SK-N-SH (cell line): ENCODE results near the gene PTCSC3. TPM values are rescaled to one million over a fixed set of nuclear protein-coding genes. Genes with fewer than 3 reads are reported as not detected.

Experiments
- CTCF ChIA-PET: fragments of 300-600, 350-600 bp; formaldehyde crosslinking; extraction: SDS; loops from one replicate; lab custom pipeline; 2021; lab: Yijun Ruan, JAX
- POLR2A ChIA-PET: fragments of 350-600 bp; sonication (Branson Sonifier 250); formaldehyde crosslinking; extraction: SDS; loops from one replicate; lab custom pipeline; 2020; ENCODE audit warnings: antibody characterized with exemption, inconsistent platforms; lab: Yijun Ruan, JAX
- DNase-seq: peaks from one replicate; pipeline ENCODE4 v3.0.0; 2012
- H2AFZ ChIP-seq: fragments of 200-600 bp; sonication (generic); 2 replicates; pipeline ENCODE4 v1.8.1; 2016; ENCODE audit warnings: antibody characterized with exemption, mild to moderate bottlenecking, low read depth
- H3F3A ChIP-seq: fragments of 200-600 bp; sonication (generic); replicated peaks from 2 replicates; pipeline ENCODE3; 2016; ENCODE audit warnings: antibody characterized with exemption, mild to moderate bottlenecking; ENCODE audit not compliant: insufficient read depth
- H3K27ac ChIP-seq, 2 experiments: fragments of 200-500 bp in 1 of 2; fragments of 200-600 bp in 1 of 2; sonication (Bioruptor generic) in 1 of 2; sonication (generic), shearing (Covaris generic) in 1 of 2; 2 replicates each; pipeline versions ENCODE4 v1.5.1 to v1.6.1; 2014 to 2016; ENCODE audit warnings: low read depth in 2 of 2, inconsistent platforms in 1 of 2, low read length in 1 of 2, mild to moderate bottlenecking in 1 of 2, mixed read lengths in 1 of 2
- H3K27me3 ChIP-seq: fragments of 200-600 bp; sonication (generic), shearing (Covaris generic); 2 replicates; pipeline ENCODE4 v1.6.1; 2016; ENCODE audit warnings: mixed run types; ENCODE audit not compliant: insufficient read depth
- H3K36me3 ChIP-seq, 2 experiments: fragments of 200-500 bp in 1 of 2; fragments of 200-600 bp in 1 of 2; sonication (Bioruptor generic) in 1 of 2; sonication (generic) in 1 of 2; replicated peaks in 1 of 2; 2 replicates each; pipeline versions ENCODE3 to v1.5.1; 2014 to 2016; ENCODE audit warnings: low read length in 1 of 2, mild to moderate bottlenecking in 1 of 2; ENCODE audit not compliant: insufficient read depth in 2 of 2, control insufficient read depth in 1 of 2
- H3K4me1 ChIP-seq, 2 experiments: fragments of 200-500 bp in 1 of 2; fragments of 200-600 bp in 1 of 2; sonication (Bioruptor generic) in 1 of 2; sonication (generic), shearing (Covaris generic) in 1 of 2; 2 replicates each; pipeline versions ENCODE4 v1.5.1 to v1.6.1; 2014 to 2016; ENCODE audit warnings: low read depth in 1 of 2, low read length in 1 of 2, mixed run types in 1 of 2; ENCODE audit not compliant: insufficient read depth in 2 of 2, control insufficient read depth in 1 of 2
- H3K4me2 ChIP-seq: fragments of 200-600 bp; sonication (generic), shearing (Covaris generic); 2 replicates; pipeline ENCODE4 v1.6.1; 2017; ENCODE audit warnings: mixed run types
- H3K4me3 ChIP-seq, 2 experiments: fragments of 200-500 bp in 1 of 2; fragments of 200-600 bp in 1 of 2; sonication (Bioruptor generic) in 1 of 2; sonication (generic), shearing (Covaris generic) in 1 of 2; 2 replicates each; pipeline versions ENCODE4 v1.5.1 to v1.8.1; 2014 to 2016; ENCODE audit warnings: low read depth in 2 of 2, inconsistent platforms in 1 of 2, low read length in 1 of 2, mild to moderate bottlenecking in 1 of 2, mixed read lengths in 1 of 2, moderate library complexity in 1 of 2
- H3K79me2 ChIP-seq: fragments of 200-600 bp; sonication (generic); 2 replicates; pipeline ENCODE4 v1.8.1; 2017; ENCODE audit warnings: mild to moderate bottlenecking; ENCODE audit not compliant: insufficient read depth
- H3K9ac ChIP-seq: fragments of 200-600 bp; sonication (generic); 2 replicates; pipeline ENCODE4 v1.6.1; 2017; ENCODE audit warnings: mixed run types
- H3K9me2 ChIP-seq: fragments of 200-600 bp; sonication (generic); 2 replicates; pipeline ENCODE4 v1.6.1; 2017; ENCODE audit warnings: mixed run types
- H3K9me3 ChIP-seq: fragments of 200-600 bp; sonication (generic); 2 replicates; pipeline ENCODE4 v1.6.1; 2017; ENCODE audit warnings: mixed run types, mild to moderate bottlenecking, moderate library complexity
- H4K20me1 ChIP-seq: fragments of 200-600 bp; sonication (generic); 2 replicates; pipeline ENCODE4 v1.6.1; 2017; ENCODE audit warnings: mild to moderate bottlenecking, mixed run types; ENCODE audit not compliant: insufficient read depth
- CHD2 ChIP-seq: fragments of 150-350 bp; IDR thresholded peaks from 2 replicates; pipeline ENCODE4 v1.6.1; 2018; ENCODE audit warnings: low read length; ENCODE audit not compliant: partially characterized antibody
- ELF1 ChIP-seq: IDR thresholded peaks from 2 replicates; pipeline ENCODE4 v1.4.0; 2012
- EP300 ChIP-seq, 2 experiments: IDR thresholded peaks; 2 replicates each; pipeline versions ENCODE4 v1.4.0 to v1.6.1; 2012; ENCODE audit warnings: borderline replicate concordance in 1 of 2, low read depth in 1 of 2, low read length in 1 of 2
- FOSL2 ChIP-seq: IDR thresholded peaks from 2 replicates; pipeline ENCODE4 v1.4.0; 2012; ENCODE audit warnings: low read depth, mild to moderate bottlenecking, moderate library complexity, borderline replicate concordance
- FOXM1 ChIP-seq: IDR thresholded peaks from 2 replicates; pipeline ENCODE4 v1.4.0; 2012; ENCODE audit warnings: low read depth, mild to moderate bottlenecking
- GATA2 ChIP-seq: sonication (generic); formaldehyde crosslinking; IDR thresholded peaks from 2 replicates; pipeline ENCODE4 v1.5.0; 2020; ENCODE audit warnings: mild to moderate bottlenecking, missing genetic modification reagents
- MEF2A ChIP-seq: IDR thresholded peaks from 2 replicates; pipeline ENCODE4 v1.4.0; 2012; ENCODE audit warnings: low read depth, borderline replicate concordance
- NFIC ChIP-seq: IDR thresholded peaks from 2 replicates; pipeline ENCODE4 v1.4.0; 2012; ENCODE audit warnings: borderline replicate concordance
- NRF1 ChIP-seq: IDR thresholded peaks from 2 replicates; pipeline ENCODE4 v1.6.1; 2012; ENCODE audit warnings: low read depth, mild to moderate bottlenecking, low read length
- RCOR1 ChIP-seq: fragments of 150-350 bp; IDR thresholded peaks from 2 replicates; pipeline ENCODE4 v1.6.1; 2017; ENCODE audit warnings: antibody characterized with exemption, low read length
- RXRA ChIP-seq: IDR thresholded peaks from 2 replicates; pipeline ENCODE4 v1.4.0; 2012; ENCODE audit warnings: low read depth, mild to moderate bottlenecking, borderline replicate concordance
- SIN3A ChIP-seq: IDR thresholded peaks from 2 replicates; pipeline ENCODE4 v1.6.1; 2012; ENCODE audit warnings: low read depth, mild to moderate bottlenecking, low read length, moderate library complexity, borderline replicate concordance
- TCF12 ChIP-seq: IDR thresholded peaks from 2 replicates; pipeline ENCODE4 v1.4.0; 2012
- TEAD4 ChIP-seq: IDR thresholded peaks from 2 replicates; pipeline ENCODE4 v1.4.0; 2012; ENCODE audit warnings: mild to moderate bottlenecking, borderline replicate concordance; ENCODE audit not compliant: insufficient read depth
- WGBS: methylation state at CpG from one replicate; pipeline ENCODE4 v1.1.6; 2017; ENCODE audit warnings: low lambda C conversion rate; 5-methylcytosine and 5-hydroxymethylcytosine counted together
- polyA plus RNA-seq, 3 experiments: library from polyadenylated mRNA; depleted of rRNA; stranded (reverse); fragments of >200 nt; gene quantifications; 2 replicates each; pipeline ENCODE4 v1.2.3, GENCODE V29; 2012
- TF ChIP-seq, protein P1 (sequence below): IDR thresholded peaks from 2 replicates; pipeline ENCODE4 v1.4.0; 2012; ENCODE audit warnings: low read depth

The PTCSC3 gene
- polyA plus RNA-seq, 1 of the 3 experiments (the other 2 are of a cell fraction): not detected

GRCh38 chr14:36223558-36223957, 47.0 kb upstream of the PTCSC3 start:
- Histone ChIP-seq H4K20me1 (no peaks in the 10 kb centered on the region), H3K4me1 (no peaks in the 10 kb centered on the region), H3K9me2 (no peaks in the 10 kb centered on the region), H3K36me3 (no peaks in the 10 kb centered on the region), H3K9me3 (no peaks in the 10 kb centered on the region), H3K79me2 (no peaks in the 10 kb centered on the region), H3K4me2 (no peak overlapping the region), H3F3A (no peaks in the 10 kb centered on the region), H2AFZ (no peak overlapping the region), H3K9ac (no peak overlapping the region), H3K27ac (no peak overlapping the region), H3K4me3 (no peak overlapping the region), H3K27me3 (peaks cover 20% of the 10 kb centered on the region)
- CTCF ChIA-PET: interaction anchor here (0.6 kb wide), 1 partner anchor 149 kb away, joined by 3 read pairs; no protein-coding TSS in a partner anchor
- TF ChIP-seq NRF1 (no peak), TCF12 (no peak), FOXM1 (no peak), FOSL2 (no peak), ELF1 (no peak), SIN3A (no peak), GATA2 (CRISPR knock-in tag) (no peak), CHD2 (no peak), EP300 (IDR thresholded peaks at IDR 0.05; ENCODE audit: borderline replicate concordance in 1 of 2, low read depth in 1 of 2, low read length in 1 of 2) (no peak)
- POLR2A ChIA-PET: no interaction called here
- 14% methylated on average over 3 of the region's 3 CpGs for WGBS
- no peak for DNase-seq

DNA sequence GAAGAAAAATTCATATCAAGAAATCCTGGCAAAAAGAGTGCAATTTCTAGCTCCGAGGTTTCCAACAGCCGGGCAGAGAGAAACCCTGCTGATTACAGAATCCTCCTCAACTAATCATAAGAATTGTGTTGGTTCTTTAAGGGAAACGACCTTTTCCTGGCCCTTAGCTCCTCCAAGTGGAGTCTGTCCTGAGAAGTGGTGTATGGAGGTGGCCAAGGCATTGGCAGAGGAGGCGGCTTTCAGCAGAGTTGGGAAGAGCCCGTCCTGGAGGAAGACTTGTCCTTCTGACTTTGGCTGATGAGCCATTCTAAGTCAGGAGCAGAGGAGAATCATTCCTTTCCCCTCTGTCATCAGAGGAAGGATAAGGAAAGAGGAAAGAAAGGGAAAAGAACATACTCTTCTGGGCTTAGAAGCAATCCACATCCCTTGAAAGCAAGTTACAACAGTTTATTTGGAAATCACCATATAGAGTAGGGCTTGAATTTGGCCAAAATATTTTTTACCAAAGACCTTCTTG, 46.5 kb upstream of the PTCSC3 start:
- no peaks in the 10 kb centered on the region for H3K9me2 ChIP-seq
- H3K4me3 ChIP-seq: no peak overlapping the region
- no peaks in the 10 kb centered on the region for H4K20me1 ChIP-seq
- no peaks in the 10 kb centered on the region for H3K4me1 ChIP-seq
- no peak for DNase-seq
- no peak overlapping the region for H3K9ac ChIP-seq
- 14% methylated on average over 5 of the region's 5 CpGs for WGBS
- no peaks in the 10 kb centered on the region for H3K36me3 ChIP-seq
- ChIA-PET CTCF (no interaction called here), POLR2A (no interaction called here)
- no peak overlapping the region for H2AFZ ChIP-seq
- H3K9me3 ChIP-seq: no peaks in the 10 kb centered on the region
- peaks cover 20% of the 10 kb centered on the region for H3K27me3 ChIP-seq
- no peak overlapping the region for H3K27ac ChIP-seq
- no peaks in the 10 kb centered on the region for H3K79me2 ChIP-seq
- no peak overlapping the region for H3K4me2 ChIP-seq
- TF ChIP-seq TEAD4 (no peak), FOSL2 (no peak), NRF1 (no peak)
- TF ChIP-seq, protein P1, sequence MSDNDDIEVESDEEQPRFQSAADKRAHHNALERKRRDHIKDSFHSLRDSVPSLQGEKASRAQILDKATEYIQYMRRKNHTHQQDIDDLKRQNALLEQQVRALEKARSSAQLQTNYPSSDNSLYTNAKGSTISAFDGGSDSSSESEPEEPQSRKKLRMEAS: no peak
- no peaks in the 10 kb centered on the region for H3F3A ChIP-seq

- ChIA-PET CTCF (no interaction called here), POLR2A (no interaction called here)
- H3K27ac ChIP-seq: no peak overlapping the region
- no peak for DNase-seq
- no peaks in the 10 kb centered on the region for H3K79me2 ChIP-seq
- no peaks in the 10 kb centered on the region for H3F3A ChIP-seq
- no peaks in the 10 kb centered on the region for H3K36me3 ChIP-seq
- no peak overlapping the region for H2AFZ ChIP-seq
- no peak for TF ChIP-seq CHD2
- no peak for TF ChIP-seq RXRA
- TF ChIP-seq NFIC: no peak
- TF ChIP-seq NRF1: no peak
- TF ChIP-seq MEF2A: no peak
- TF ChIP-seq RCOR1: no peak
- no peak for TF ChIP-seq FOXM1
- H3K9me2 ChIP-seq: no peaks in the 10 kb centered on the region
- H4K20me1 ChIP-seq: no peaks in the 10 kb centered on the region
- H3K4me1 ChIP-seq: no peaks in the 10 kb centered on the region
- no peak overlapping the region for H3K4me2 ChIP-seq
- H3K27me3 ChIP-seq: peaks cover 20% of the 10 kb centered on the region
- no peak overlapping the region for H3K9ac ChIP-seq
- H3K4me3 ChIP-seq: no peak overlapping the region
- no peaks in the 10 kb centered on the region for H3K9me3 ChIP-seq
Observed at GRCh38 chr14:36222337-36222736, 45.8 kb upstream of the PTCSC3 start.
